ENCODE measurements around the gene CLIP2. TPM values are rescaled to one million over a fixed set of nuclear protein-coding genes. Genes with fewer than 3 reads are reported as not detected.
"Not testable (repeated sequence)": the region's sequence is repeated elsewhere in the genome, so short reads cannot be mapped to it uniquely, and the experiment has no call there.

CLIP2 gene
- total and polyA plus RNA-seq, 2 donors from 2014 or later = 5.8 to 19.1 TPM

DNA sequence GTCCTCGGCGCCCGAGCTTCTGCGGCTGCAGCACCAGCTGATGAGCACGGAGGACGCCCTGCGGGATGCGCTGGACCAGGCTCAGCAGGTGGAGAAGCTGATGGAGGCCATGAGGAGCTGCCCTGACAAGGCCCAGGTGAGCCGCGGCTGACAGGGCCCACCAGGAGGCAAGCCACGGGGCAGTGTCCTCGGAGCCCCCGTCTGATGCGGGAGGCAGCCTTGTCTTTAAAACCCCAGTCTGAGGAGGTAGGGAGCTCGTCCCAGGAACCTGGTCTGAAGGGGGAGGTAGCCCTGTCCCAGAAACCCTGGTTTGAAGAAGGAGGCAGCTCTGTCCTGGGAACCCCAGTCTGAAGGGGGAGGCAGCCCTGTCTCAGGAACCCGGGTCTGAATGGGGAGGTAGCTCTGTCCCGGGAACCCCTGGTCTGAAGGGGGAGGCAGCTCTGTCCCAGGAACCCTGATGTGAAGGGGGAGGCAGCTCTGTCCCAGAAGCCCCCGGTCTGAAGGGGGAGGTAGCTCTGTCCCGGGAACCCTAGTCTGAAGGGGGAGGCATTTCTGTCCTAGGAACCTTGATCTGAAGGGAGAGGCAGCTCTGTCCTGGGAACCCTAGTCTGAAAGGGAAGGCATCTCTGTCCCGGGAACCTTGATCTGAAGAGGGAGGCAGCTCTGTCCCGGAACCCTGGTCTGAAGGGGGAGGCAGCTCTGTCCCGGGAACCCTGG, 111.4 kb downstream of the CLIP2 start:
- Histone ChIP-seq H3K27me3 (ENCODE audit: control insufficient read depth, insufficient read depth, low read length) (no peaks in the 10 kb centered on the region), H3K4me3 (ENCODE audit: low read length in 3 of 3) (no peak overlapping the region), H3K27ac (ENCODE audit: low read depth in 2 of 2, low read length in 2 of 2) (no peak overlapping the region), H3K36me3 (ENCODE audit: control insufficient read depth in 2 of 3, insufficient read depth in 3 of 3, low read length in 3 of 3) (peaks cover 0 to 3% (median 2%) of the 10 kb centered on the region in 3 donors), H3K4me1 (ENCODE audit: control insufficient read depth in 2 of 3, insufficient read depth in 2 of 3, low read depth in 1 of 3, low read length in 3 of 3) (no peaks in the 10 kb centered on the region), H3K9ac (ENCODE audit: low read length in 3 of 3) (no peak overlapping the region), H3K9me3 (ENCODE audit: control insufficient read depth in 2 of 3, insufficient read depth in 1 of 3, low read length in 3 of 3) (no peaks in the 10 kb centered on the region)
- TF ChIP-seq, protein P1, sequence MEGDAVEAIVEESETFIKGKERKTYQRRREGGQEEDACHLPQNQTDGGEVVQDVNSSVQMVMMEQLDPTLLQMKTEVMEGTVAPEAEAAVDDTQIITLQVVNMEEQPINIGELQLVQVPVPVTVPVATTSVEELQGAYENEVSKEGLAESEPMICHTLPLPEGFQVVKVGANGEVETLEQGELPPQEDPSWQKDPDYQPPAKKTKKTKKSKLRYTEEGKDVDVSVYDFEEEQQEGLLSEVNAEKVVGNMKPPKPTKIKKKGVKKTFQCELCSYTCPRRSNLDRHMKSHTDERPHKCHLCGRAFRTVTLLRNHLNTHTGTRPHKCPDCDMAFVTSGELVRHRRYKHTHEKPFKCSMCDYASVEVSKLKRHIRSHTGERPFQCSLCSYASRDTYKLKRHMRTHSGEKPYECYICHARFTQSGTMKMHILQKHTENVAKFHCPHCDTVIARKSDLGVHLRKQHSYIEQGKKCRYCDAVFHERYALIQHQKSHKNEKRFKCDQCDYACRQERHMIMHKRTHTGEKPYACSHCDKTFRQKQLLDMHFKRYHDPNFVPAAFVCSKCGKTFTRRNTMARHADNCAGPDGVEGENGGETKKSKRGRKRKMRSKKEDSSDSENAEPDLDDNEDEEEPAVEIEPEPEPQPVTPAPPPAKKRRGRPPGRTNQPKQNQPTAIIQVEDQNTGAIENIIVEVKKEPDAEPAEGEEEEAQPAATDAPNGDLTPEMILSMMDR (IDR thresholded peaks at IDR 0.05; ENCODE audit: borderline replicate concordance, extremely low read depth, insufficient read depth) = no peak
- DNase-seq = peak in 2 of 5 donors; percentile 28 to 63
- FAIRE-seq = no peak
- intact Hi-C loops (cut with DNase I) = loop anchor here (5.0 kb wide), 1 partner anchor 193 kb away; no protein-coding TSS in a partner anchor

DNA sequence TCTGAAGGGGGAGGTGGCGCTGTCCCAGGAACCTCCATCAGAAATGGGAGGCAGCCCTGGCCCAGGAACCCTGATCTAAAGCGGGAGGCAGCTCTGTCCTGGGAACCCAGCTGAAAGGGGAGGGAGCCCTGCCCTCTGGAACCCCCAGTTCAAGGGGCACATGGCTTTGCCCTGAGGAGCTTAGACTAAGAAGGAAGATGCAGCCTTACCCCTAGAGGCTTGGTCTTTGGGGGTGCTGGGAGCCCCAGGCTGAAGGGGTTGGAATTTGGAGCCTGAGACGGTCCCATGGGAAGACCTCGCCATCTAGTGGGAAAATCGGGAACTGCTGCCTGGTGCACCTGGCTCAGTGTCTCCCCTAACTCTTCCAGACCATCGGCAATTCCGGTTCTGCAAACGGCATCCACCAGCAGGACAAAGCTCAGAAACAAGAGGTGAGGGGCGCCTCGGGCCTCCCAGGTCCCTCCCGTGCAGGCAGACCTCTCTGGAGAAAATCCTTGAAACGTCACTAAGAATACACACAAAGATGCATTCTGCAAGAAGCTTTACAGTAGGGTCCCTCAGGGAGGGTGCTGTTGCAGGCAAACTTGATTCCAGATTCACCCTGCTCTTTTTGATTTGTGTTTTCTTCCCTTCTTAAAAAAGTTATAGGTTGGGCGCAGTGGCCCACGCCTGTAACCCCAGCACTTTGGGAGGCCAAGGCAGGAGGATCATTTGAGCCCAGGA, 112.1 kb downstream of the CLIP2 start:
- H3K9ac ChIP-seq (ENCODE audit: low read length in 3 of 3) = no peak overlapping the region
- H3K4me1 ChIP-seq (ENCODE audit: control insufficient read depth in 2 of 3, insufficient read depth in 2 of 3, low read depth in 1 of 3, low read length in 3 of 3) = no peaks in the 10 kb centered on the region
- no peak overlapping the region for H3K4me3 ChIP-seq (ENCODE audit: low read length in 3 of 3)
- H3K36me3 ChIP-seq (ENCODE audit: control insufficient read depth in 2 of 3, insufficient read depth in 3 of 3, low read length in 3 of 3) = peaks cover 0 to 2% (median 0%) of the 10 kb centered on the region in 3 donors
- H3K9me3 ChIP-seq (ENCODE audit: control insufficient read depth in 2 of 3, insufficient read depth in 1 of 3, low read length in 3 of 3) = no peaks in the 10 kb centered on the region
- TF ChIP-seq, protein P1 (IDR thresholded peaks at IDR 0.05; ENCODE audit: borderline replicate concordance, extremely low read depth, insufficient read depth) = peak; percentile 98
- H3K27ac ChIP-seq (ENCODE audit: low read depth in 2 of 2, low read length in 2 of 2) = no peak overlapping the region
- no peaks in the 10 kb centered on the region for H3K27me3 ChIP-seq (ENCODE audit: control insufficient read depth, insufficient read depth, low read length)
- FAIRE-seq (no peak), DNase-seq (peak; percentile 75 to 79 (median 76))
- intact Hi-C loops (cut with DNase I) = loop anchor here (5.0 kb wide), 1 partner anchor 194 kb away; no protein-coding TSS in a partner anchor

DNA sequence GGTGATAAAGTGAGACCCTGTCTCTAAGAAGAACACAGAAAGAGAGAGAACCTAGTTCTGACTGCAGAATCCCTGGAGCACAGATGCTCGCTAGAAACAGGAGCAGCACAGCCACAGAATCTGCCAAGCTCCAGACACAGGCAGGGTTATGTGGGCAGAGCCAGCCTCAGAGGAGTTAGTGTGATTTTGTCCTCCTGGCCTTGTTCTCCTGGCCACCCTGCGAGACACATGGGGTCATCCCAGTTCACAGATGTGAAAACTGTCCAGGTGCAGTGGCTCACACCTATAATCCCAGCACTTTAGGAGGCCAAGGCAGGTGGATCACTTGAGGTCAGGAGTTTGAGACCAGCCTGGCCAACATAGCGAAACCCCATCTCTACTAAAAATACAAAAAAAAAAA, 113.5 kb downstream of the CLIP2 start:
- not testable (repeated sequence) for H3K36me3 ChIP-seq (ENCODE audit: control insufficient read depth in 2 of 3, insufficient read depth in 3 of 3, low read length in 3 of 3); H3K4me1 ChIP-seq (ENCODE audit: control insufficient read depth in 2 of 3, insufficient read depth in 2 of 3, low read depth in 1 of 3, low read length in 3 of 3); H3K4me3 ChIP-seq (ENCODE audit: low read length in 3 of 3); H3K9ac ChIP-seq (ENCODE audit: low read length in 3 of 3); H3K27me3 ChIP-seq (ENCODE audit: control insufficient read depth, insufficient read depth, low read length); FAIRE-seq; H3K27ac ChIP-seq (ENCODE audit: low read depth in 2 of 2, low read length in 2 of 2); H3K9me3 ChIP-seq (ENCODE audit: control insufficient read depth in 2 of 3, insufficient read depth in 1 of 3, low read length in 3 of 3)
- intact Hi-C loops (cut with DNase I) = loop anchor here (5.0 kb wide), 1 partner anchor 195 kb away; no protein-coding TSS in a partner anchor
- peak in 2 of 5 donors; percentile 15 to 23 for DNase-seq

All from kidney (tissue), 14 donors.